ENCODE measurements around the gene INIP.
"Not testable (repeated sequence)": the region's sequence is repeated elsewhere in the genome, so short reads cannot be mapped to it uniquely, and the experiment has no call there.

Gene INIP

GRCh38 chr9:112731971-112732370 lies 14.1 kb upstream of the INIP start:
- DNase-seq = no peak

GRCh38 chr9:112728401-112728800 lies 10.5 kb upstream of the INIP start:
- no peak for DNase-seq

- no peak for DNase-seq
These were observed 8.5 kb upstream of the INIP start for GRCh38 chr9:112726428-112726827.

- no peak for DNase-seq
These were observed 8.0 kb upstream of the INIP start for GRCh38 chr9:112725961-112726360.

- not testable (repeated sequence) for DNase-seq
These were observed 4.8 kb upstream of the INIP start for GRCh38 chr9:112722749-112723148.

GRCh38 chr9:112720113-112720780 lies 2.3 kb upstream of the INIP start:
- no peak for DNase-seq

GRCh38 chr9:112719696-112720095 lies 1.8 kb upstream of the INIP start:
- DNase-seq = no peak

GRCh38 chr9:112719241-112719691 lies 1.3 kb upstream of the INIP start:
- no peak for DNase-seq

GRCh38 chr9:112712678-112713077 lies 5.2 kb downstream of the INIP start:
- DNase-seq = no peak

- no peak for DNase-seq
These were observed 6.7 kb downstream of the INIP start for GRCh38 chr9:112711050-112711689.

- DNase-seq = no peak
These were observed 12.0 kb downstream of the INIP start for GRCh38 chr9:112705768-112706427.

GRCh38 chr9:112703304-112703703 lies 14.6 kb downstream of the INIP start:
- no peak for DNase-seq

- DNase-seq = no peak
These were observed 17.8 kb downstream of the INIP start for GRCh38 chr9:112700085-112700484.

- DNase-seq = no peak
These were observed 18.7 kb downstream of the INIP start for GRCh38 chr9:112699230-112699629.

GRCh38 chr9:112696461-112696860 lies 21.5 kb downstream of the INIP start:
- no peak for DNase-seq

- no peak for DNase-seq
These were observed 23.0 kb downstream of the INIP start for GRCh38 chr9:112694706-112695555.

GRCh38 chr9:112689161-112689740 lies 28.7 kb downstream of the INIP start:
- no peak for DNase-seq

GRCh38 chr9:112680731-112681402 lies 37.0 kb downstream of the INIP start:
- no peak for DNase-seq

- DNase-seq = no peak
These were observed 40.9 kb downstream of the INIP start for GRCh38 chr9:112677040-112677439.

- not testable (repeated sequence) for DNase-seq
These were observed 44.7 kb downstream of the INIP start for GRCh38 chr9:112673221-112673620.

GRCh38 chr9:112670991-112671625 lies 46.8 kb downstream of the INIP start:
- no peak for DNase-seq

GRCh38 chr9:112669326-112669725 lies 48.6 kb downstream of the INIP start:
- DNase-seq = no peak
